OCI-LY7 (cell line): ENCODE data around the gene SPATA16. TPM values are rescaled to one million over a fixed set of nuclear protein-coding genes. Genes with fewer than 3 reads are reported as not detected.
"Not testable (repeated sequence)": the region's sequence is repeated elsewhere in the genome, so short reads cannot be mapped to it uniquely, and the experiment has no call there.

Experiments used
- BruUV-seq: library from RNA; stranded (reverse); fragments of 400-500 nt; replicated peaks from 2 replicates; lab custom pipeline; 2021; lab: Mats Ljungman, UMichigan
- CTCF ChIA-PET: fragments of 300-600 bp; sonication (Branson Sonifier 250); formaldehyde crosslinking; loops from one replicate; lab custom pipeline; 2022; ENCODE audit warnings: antibody characterized with exemption; ENCODE audit not compliant: unreplicated experiment; lab: Charles Lee
- POLR2A ChIA-PET: fragments of 300-600 bp; sonication (Branson Sonifier 250); formaldehyde crosslinking; loops from one replicate; lab custom pipeline; 2022; ENCODE audit warnings: antibody characterized with exemption; lab: Charles Lee
- DNase-seq: peaks from one replicate; pipeline ENCODE4 v3.0.0-alpha.2; 2015; ENCODE audit warnings: low spot score
- H2AFZ ChIP-seq: fragments of 200-600 bp; sonication (generic), shearing (Covaris generic); 2 replicates; pipeline ENCODE4 v1.6.1; 2014; ENCODE audit warnings: mild to moderate bottlenecking, antibody characterized with exemption, low read length, moderate library complexity
- H3K27ac ChIP-seq: fragments of 200-600 bp; sonication (generic); 2 replicates; pipeline ENCODE4 v1.5.1; 2014; ENCODE audit warnings: mixed run types, low read depth, mild to moderate bottlenecking, moderate library complexity, low read length, inconsistent platforms; ENCODE audit not compliant: poor library complexity, severe bottlenecking
- H3K36me3 ChIP-seq: fragments of 200-600 bp; sonication (generic); 2 replicates; pipeline ENCODE4 v1.6.1; 2014; ENCODE audit warnings: mild to moderate bottlenecking, antibody characterized with exemption, low read length, moderate library complexity, mixed read lengths; ENCODE audit not compliant: insufficient read depth
- H3K4me1 ChIP-seq: fragments of 200-600 bp; sonication (generic); 2 replicates; pipeline ENCODE4 v1.5.1; 2014; ENCODE audit warnings: mild to moderate bottlenecking, low read length; ENCODE audit not compliant: insufficient read depth, poor library complexity, severe bottlenecking
- H3K4me2 ChIP-seq: fragments of 200-600 bp; sonication (generic); 2 replicates; pipeline ENCODE4 v1.6.1; 2014; ENCODE audit warnings: mild to moderate bottlenecking, low read length
- H3K4me3 ChIP-seq: fragments of 200-600 bp; sonication (generic); 2 replicates; pipeline ENCODE4 v1.5.1; 2014; ENCODE audit warnings: mild to moderate bottlenecking, low read depth, low read length; ENCODE audit not compliant: poor library complexity, severe bottlenecking
- H3K79me2 ChIP-seq: fragments of 200-600 bp; sonication (generic); 2 replicates; pipeline ENCODE4 v1.6.1; 2016; ENCODE audit warnings: low read depth, mild to moderate bottlenecking, low read length, moderate library complexity, mixed read lengths; ENCODE audit not compliant: insufficient read depth
- H3K9me2 ChIP-seq: fragments of 200-600 bp; sonication (generic); 2 replicates; pipeline ENCODE4 v1.6.1; 2016; ENCODE audit warnings: mild to moderate bottlenecking, low read length, mixed read lengths; ENCODE audit not compliant: insufficient read depth
- H3K9me3 ChIP-seq: fragments of 200-600 bp; sonication (generic); 2 replicates; pipeline ENCODE4 v1.6.1; 2014; ENCODE audit warnings: mild to moderate bottlenecking, mixed run types, low read length, mixed read lengths
- H4K20me1 ChIP-seq: fragments of 200-600 bp; sonication (generic); 2 replicates; pipeline ENCODE4 v1.6.1; 2014; ENCODE audit warnings: mild to moderate bottlenecking, antibody characterized with exemption, low read length, moderate library complexity, mixed read lengths; ENCODE audit not compliant: insufficient read depth
- CTCF ChIP-seq: fragments of 200-600 bp; sonication (generic); conservative IDR thresholded peaks from 2 replicates; pipeline ENCODE4 v1.5.1; 2014; ENCODE audit warnings: mild to moderate bottlenecking, antibody characterized with exemption, low read length, moderate library complexity, mixed read lengths
- EZH2phosphoT487 ChIP-seq: fragments of 200-600 bp; sonication (generic); IDR thresholded peaks from 2 replicates; pipeline ENCODE4 v1.6.1; 2018; ENCODE audit warnings: low read depth, borderline replicate concordance, mild to moderate bottlenecking, mixed run types, antibody characterized with exemption, low read length, moderate library complexity, mixed read lengths
- intact Hi-C: fragments of 100-400 bp; cut with micrococcal nuclease; formaldehyde crosslinking; loops from one replicate; pipeline ENCODE4 v1.10.0; 2022; ENCODE audit not compliant: unreplicated experiment
- total RNA-seq, 2 experiments: library from RNA; depleted of rRNA in 1 of 2; stranded (reverse); fragments of >200 nt in 1 of 2; shearing (Covaris generic) in 1 of 2; gene quantifications; 2 replicates each; pipeline ENCODE4 v1.2.3, GENCODE V29; 2014 to 2022

SPATA16 gene
- total RNA-seq, 2 experiments from 2014 or later, result not detected

- no peak for DNase-seq
- no peak overlapping the region for H3K27ac ChIP-seq
- BruUV-seq, result no TSS peak
- ChIA-PET POLR2A (interaction anchor here (0.5 to 2.2 kb wide), 2 partner anchors 12 to 257 kb away, joined by 3 to 7 read pairs; no protein-coding TSS in a partner anchor), CTCF (no interaction called here)
- no peak overlapping the region for H3K4me2 ChIP-seq
- no peaks in the 10 kb centered on the region for H3K4me1 ChIP-seq
- no peaks in the 10 kb centered on the region for H3K9me3 ChIP-seq
- H3K79me2 ChIP-seq, result no peaks in the 10 kb centered on the region
- no peaks in the 10 kb centered on the region for H3K36me3 ChIP-seq
- H3K4me3 ChIP-seq, result no peak overlapping the region
- no peaks in the 10 kb centered on the region for H4K20me1 ChIP-seq
- TF ChIP-seq EZH2phosphoT487, result no peak
- H3K9me2 ChIP-seq, result no peaks in the 10 kb centered on the region
- no peak overlapping the region for H2AFZ ChIP-seq
- intact Hi-C loops, result no loop called here
These were observed 169.0 kb downstream of the SPATA16 start for GRCh38 chr3:172972067-172972466.

GRCh38 chr3:172968646-172969045 is 172.4 kb downstream of the SPATA16 start:
- no peak for TF ChIP-seq CTCF
- TF ChIP-seq EZH2phosphoT487, result no peak
- BruUV-seq, result no TSS peak
- ChIA-PET POLR2A (interaction anchor here (0.9 kb wide), 1 partner anchor 12 kb away, joined by 3 read pairs; no protein-coding TSS in a partner anchor), CTCF (no interaction called here)
- Histone ChIP-seq H3K27ac (no peak overlapping the region), H3K4me2 (no peak overlapping the region), H2AFZ (no peak overlapping the region), H3K9me2 (no peaks in the 10 kb centered on the region), H3K9me3 (no peaks in the 10 kb centered on the region), H4K20me1 (no peaks in the 10 kb centered on the region), H3K79me2 (no peaks in the 10 kb centered on the region), H3K36me3 (no peaks in the 10 kb centered on the region), H3K4me1 (no peaks in the 10 kb centered on the region), H3K4me3 (no peak overlapping the region)
- intact Hi-C loops, result no loop called here
- DNase-seq, result no peak

GRCh38 chr3:172965256-172965655 is 175.8 kb downstream of the SPATA16 start:
- no peaks in the 10 kb centered on the region for H3K4me1 ChIP-seq
- no peaks in the 10 kb centered on the region for H3K9me3 ChIP-seq
- H3K9me2 ChIP-seq, result no peaks in the 10 kb centered on the region
- H3K27ac ChIP-seq, result no peak overlapping the region
- ChIA-PET POLR2A (interaction anchor here (1.3 kb wide), 1 partner anchor 14 kb away, joined by 3 read pairs; no protein-coding TSS in a partner anchor), CTCF (no interaction called here)
- no peak overlapping the region for H3K4me3 ChIP-seq
- no peak for TF ChIP-seq EZH2phosphoT487
- TF ChIP-seq CTCF, result no peak
- intact Hi-C loops, result no loop called here
- H2AFZ ChIP-seq, result no peak overlapping the region
- H3K36me3 ChIP-seq, result no peaks in the 10 kb centered on the region
- no peaks in the 10 kb centered on the region for H3K79me2 ChIP-seq
- no peaks in the 10 kb centered on the region for H4K20me1 ChIP-seq
- DNase-seq, result no peak
- H3K4me2 ChIP-seq, result no peak overlapping the region
- BruUV-seq, result no TSS peak

- H4K20me1 ChIP-seq, H3K36me3 ChIP-seq, H2AFZ ChIP-seq, BruUV-seq, H3K4me3 ChIP-seq, H3K9me3 ChIP-seq, H3K4me2 ChIP-seq, H3K4me1 ChIP-seq, H3K27ac ChIP-seq, DNase-seq, H3K79me2 ChIP-seq, H3K9me2 ChIP-seq, CTCF ChIA-PET, intact Hi-C loops: not testable (repeated sequence)
- POLR2A ChIA-PET, result interaction anchor here (0.7 to 1.3 kb wide), 3 partner anchors 12 to 1496 kb away, joined by 3 to 7 read pairs (median 3); no protein-coding TSS in a partner anchor
These were observed 180.3 kb downstream of the SPATA16 start for GRCh38 chr3:172960626-172961182.
